DND-41 (cell line): Measurements from ENCODE around the gene FAM234A.

Experiments used
- EZH2 ChIP-seq: IDR thresholded peaks from 3 replicates; pipeline ENCODE4 v1.6.1; 2012; ENCODE audit warnings: borderline replicate concordance, low read depth, mild to moderate bottlenecking, moderate library complexity, low read length, inconsistent platforms; ENCODE audit not compliant: severe bottlenecking
- TF ChIP-seq, protein P1 (sequence below): IDR thresholded peaks from 2 replicates; pipeline ENCODE4 v1.5.1; 2012; ENCODE audit warnings: borderline replicate concordance, low read length, moderate library complexity, mild to moderate bottlenecking; ENCODE audit not compliant: poor library complexity, severe bottlenecking; ENCODE audit errors: extremely low read depth

GRCh38 chr16:275786-276232 is 41.2 kb downstream of the FAM234A start, which contains the start of gene RGS11:
- TF ChIP-seq, protein P1, sequence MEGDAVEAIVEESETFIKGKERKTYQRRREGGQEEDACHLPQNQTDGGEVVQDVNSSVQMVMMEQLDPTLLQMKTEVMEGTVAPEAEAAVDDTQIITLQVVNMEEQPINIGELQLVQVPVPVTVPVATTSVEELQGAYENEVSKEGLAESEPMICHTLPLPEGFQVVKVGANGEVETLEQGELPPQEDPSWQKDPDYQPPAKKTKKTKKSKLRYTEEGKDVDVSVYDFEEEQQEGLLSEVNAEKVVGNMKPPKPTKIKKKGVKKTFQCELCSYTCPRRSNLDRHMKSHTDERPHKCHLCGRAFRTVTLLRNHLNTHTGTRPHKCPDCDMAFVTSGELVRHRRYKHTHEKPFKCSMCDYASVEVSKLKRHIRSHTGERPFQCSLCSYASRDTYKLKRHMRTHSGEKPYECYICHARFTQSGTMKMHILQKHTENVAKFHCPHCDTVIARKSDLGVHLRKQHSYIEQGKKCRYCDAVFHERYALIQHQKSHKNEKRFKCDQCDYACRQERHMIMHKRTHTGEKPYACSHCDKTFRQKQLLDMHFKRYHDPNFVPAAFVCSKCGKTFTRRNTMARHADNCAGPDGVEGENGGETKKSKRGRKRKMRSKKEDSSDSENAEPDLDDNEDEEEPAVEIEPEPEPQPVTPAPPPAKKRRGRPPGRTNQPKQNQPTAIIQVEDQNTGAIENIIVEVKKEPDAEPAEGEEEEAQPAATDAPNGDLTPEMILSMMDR, result no peak
- TF ChIP-seq EZH2, result no peak
